Nephron (organoid): Measurements from ENCODE around the gene BTBD2.
A peak's percentile ranks its signal among the peaks of the same experiment; 100 is the strongest.

Experiments used
- H3K27ac Mint-ChIP-seq, 3 experiments: 2 replicates each; pipeline ENCODE4 v1.8.0; 2020; ENCODE audit warnings: mixed read lengths in 3 of 3, mild to moderate bottlenecking in 2 of 3, moderate library complexity in 1 of 3
- H3K27me3 Mint-ChIP-seq: 2 replicates; pipeline ENCODE4 v1.8.0; 2021; ENCODE audit warnings: low read depth, mild to moderate bottlenecking, moderate library complexity, mixed read lengths
- H3K36me3 Mint-ChIP-seq: 2 replicates; pipeline ENCODE4 v1.8.0; 2020; ENCODE audit warnings: low read depth, mixed read lengths
- H3K4me1 Mint-ChIP-seq: 2 replicates; pipeline ENCODE4 v1.8.0; 2020; ENCODE audit warnings: mixed read lengths
- H3K4me3 Mint-ChIP-seq, 3 experiments: 2 replicates each; pipeline ENCODE4 v1.8.0; 2020; ENCODE audit warnings: mild to moderate bottlenecking in 3 of 3, mixed read lengths in 3 of 3, moderate library complexity in 2 of 3
- H3K9me3 Mint-ChIP-seq: 2 replicates; pipeline ENCODE4 v1.8.0; 2020; ENCODE audit warnings: mixed read lengths
- TF ChIP-seq, protein P1 (sequence below), 3 experiments: fragments of 200-600 bp; sonication (generic); IDR thresholded peaks; one replicate each; pipeline ENCODE4 v1.5.0; 2021; ENCODE audit warnings: antibody characterized with exemption in 3 of 3; ENCODE audit not compliant: unreplicated experiment in 3 of 3

Gene BTBD2

GRCh38 chr19:1962674-1963073, 52.8 kb downstream of the BTBD2 start:
- Mint-ChIP-seq H3K27me3 (no peaks in the 10 kb centered on the region), H3K4me3 (no peak overlapping the region), H3K27ac (no peak overlapping the region), H3K9me3 (no peaks in the 10 kb centered on the region), H3K4me1 (peaks cover 12% of the 10 kb centered on the region), H3K36me3 (peaks cover 4% of the 10 kb centered on the region)
- TF ChIP-seq, protein P1, sequence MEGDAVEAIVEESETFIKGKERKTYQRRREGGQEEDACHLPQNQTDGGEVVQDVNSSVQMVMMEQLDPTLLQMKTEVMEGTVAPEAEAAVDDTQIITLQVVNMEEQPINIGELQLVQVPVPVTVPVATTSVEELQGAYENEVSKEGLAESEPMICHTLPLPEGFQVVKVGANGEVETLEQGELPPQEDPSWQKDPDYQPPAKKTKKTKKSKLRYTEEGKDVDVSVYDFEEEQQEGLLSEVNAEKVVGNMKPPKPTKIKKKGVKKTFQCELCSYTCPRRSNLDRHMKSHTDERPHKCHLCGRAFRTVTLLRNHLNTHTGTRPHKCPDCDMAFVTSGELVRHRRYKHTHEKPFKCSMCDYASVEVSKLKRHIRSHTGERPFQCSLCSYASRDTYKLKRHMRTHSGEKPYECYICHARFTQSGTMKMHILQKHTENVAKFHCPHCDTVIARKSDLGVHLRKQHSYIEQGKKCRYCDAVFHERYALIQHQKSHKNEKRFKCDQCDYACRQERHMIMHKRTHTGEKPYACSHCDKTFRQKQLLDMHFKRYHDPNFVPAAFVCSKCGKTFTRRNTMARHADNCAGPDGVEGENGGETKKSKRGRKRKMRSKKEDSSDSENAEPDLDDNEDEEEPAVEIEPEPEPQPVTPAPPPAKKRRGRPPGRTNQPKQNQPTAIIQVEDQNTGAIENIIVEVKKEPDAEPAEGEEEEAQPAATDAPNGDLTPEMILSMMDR (IDR thresholded peaks at IDR 0.05; ENCODE audit: unreplicated experiment in 3 of 3), result no peak

DNA sequence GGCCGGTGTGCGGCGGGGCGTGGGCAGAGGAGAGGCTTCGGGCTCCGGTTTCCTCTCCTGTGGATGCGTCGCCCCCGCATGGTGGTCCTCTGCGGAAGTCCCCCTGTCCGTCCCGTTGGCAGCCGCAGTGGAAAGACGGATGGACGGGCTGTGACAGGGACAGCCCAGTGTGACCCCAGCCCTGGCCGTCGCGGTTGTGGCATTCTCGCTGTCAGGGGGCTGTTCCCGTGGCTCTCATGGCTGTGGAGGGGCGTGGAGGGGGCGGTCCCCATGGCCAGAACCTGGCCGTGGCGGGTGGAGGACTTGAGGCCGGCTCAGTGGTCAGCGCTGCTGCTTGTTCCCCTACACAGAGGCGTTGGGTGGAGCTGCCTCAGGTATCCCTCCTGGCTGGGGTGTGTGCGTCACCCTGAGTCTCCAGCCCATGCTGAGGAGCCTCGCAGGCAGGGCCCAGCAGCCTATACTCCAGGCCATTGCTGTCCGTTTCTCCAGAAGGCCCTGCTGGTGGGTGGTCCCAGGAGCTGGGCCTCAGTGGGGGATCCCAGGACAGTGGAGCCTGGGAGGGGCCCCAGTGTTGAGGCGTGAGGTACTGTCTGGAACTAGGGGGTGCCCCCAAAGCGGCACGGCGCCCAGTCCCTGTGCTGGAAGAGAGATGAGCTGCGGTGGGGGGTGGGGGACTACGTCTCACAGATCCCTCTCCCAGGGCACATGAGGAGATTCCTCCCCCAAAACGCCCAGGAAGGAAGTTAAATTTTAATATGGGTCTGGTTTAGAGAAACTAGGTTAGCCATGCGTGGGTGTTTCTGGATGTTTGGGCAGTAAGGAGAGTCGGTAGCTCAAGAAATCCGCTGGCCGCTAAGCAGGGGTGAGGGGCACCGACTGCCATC, 54.3 kb downstream of the BTBD2 start:
- Mint-ChIP-seq H3K27ac (peak overlapping the region; percentile 86 to 94 (median 92)), H3K4me1 (peaks cover 10% of the 10 kb centered on the region), H3K27me3 (no peaks in the 10 kb centered on the region), H3K4me3 (peak overlapping the region in 1 of 3 experiments; percentile 22), H3K36me3 (peaks cover 4% of the 10 kb centered on the region), H3K9me3 (no peaks in the 10 kb centered on the region)
- TF ChIP-seq, protein P1 (IDR thresholded peaks at IDR 0.05; ENCODE audit: unreplicated experiment in 3 of 3), result no peak

DNA sequence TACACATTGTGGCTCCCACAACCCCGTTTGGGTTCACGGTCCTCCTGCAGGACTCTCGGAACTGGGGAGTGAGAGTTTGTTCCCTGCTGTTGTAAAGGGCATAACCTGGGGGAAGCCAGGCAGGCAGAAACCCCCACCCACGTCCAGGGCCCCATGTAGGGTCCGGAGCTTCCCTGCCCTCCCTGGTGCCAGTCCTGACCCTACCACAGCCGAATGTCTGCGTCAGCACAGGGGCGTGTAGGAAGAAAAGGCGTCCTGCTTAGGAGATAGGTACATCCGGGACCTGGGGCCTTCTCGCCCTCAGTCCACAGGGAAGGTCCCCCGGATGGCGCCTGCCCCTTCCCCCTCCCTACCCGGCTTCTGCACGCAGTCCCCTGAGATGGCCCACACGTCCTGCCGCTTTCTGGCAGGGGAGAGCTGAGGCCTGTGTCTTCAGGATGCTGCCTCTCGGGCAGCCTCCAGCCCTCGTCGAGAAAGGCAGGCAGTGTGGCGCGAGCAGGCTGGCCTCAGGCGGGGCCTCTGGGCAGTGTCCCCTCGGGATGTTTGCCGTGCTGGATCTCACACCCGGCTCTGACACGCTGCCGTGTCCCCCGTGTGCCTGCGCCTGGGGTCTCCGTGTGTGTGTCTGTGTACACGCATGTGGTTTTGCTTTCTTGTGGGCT, 55.5 kb downstream of the BTBD2 start:
- H3K4me3 Mint-ChIP-seq, result no peak overlapping the region
- H3K36me3 Mint-ChIP-seq, result peaks cover 4% of the 10 kb centered on the region
- H3K27me3 Mint-ChIP-seq, result no peaks in the 10 kb centered on the region
- H3K9me3 Mint-ChIP-seq, result no peaks in the 10 kb centered on the region
- H3K27ac Mint-ChIP-seq, result peak overlapping the region in 2 of 3 experiments; percentile 29 to 94
- TF ChIP-seq, protein P1 (IDR thresholded peaks at IDR 0.05; ENCODE audit: unreplicated experiment in 3 of 3), result no peak
- peaks cover 6% of the 10 kb centered on the region for H3K4me1 Mint-ChIP-seq

- H3K4me1 Mint-ChIP-seq, result peaks cover 6% of the 10 kb centered on the region
- H3K27ac Mint-ChIP-seq, result no peak overlapping the region
- no peak overlapping the region for H3K4me3 Mint-ChIP-seq
These were observed 57.8 kb downstream of the BTBD2 start for GRCh38 chr19:1957562-1958248.

GRCh38 chr19:1956868-1957492, 58.5 kb downstream of the BTBD2 start:
- H3K27ac Mint-ChIP-seq, result no peak overlapping the region
- no peaks in the 10 kb centered on the region for H3K36me3 Mint-ChIP-seq
- no peak overlapping the region for H3K4me3 Mint-ChIP-seq
- H3K27me3 Mint-ChIP-seq, result no peaks in the 10 kb centered on the region
- no peaks in the 10 kb centered on the region for H3K9me3 Mint-ChIP-seq
- peaks cover 6% of the 10 kb centered on the region for H3K4me1 Mint-ChIP-seq
- TF ChIP-seq, protein P1 (IDR thresholded peaks at IDR 0.05; ENCODE audit: unreplicated experiment in 3 of 3), result no peak

More at GRCh38 chr19:1957562-1958248, 57.8 kb downstream of the BTBD2 start:
- TF ChIP-seq, protein P1 (IDR thresholded peaks at IDR 0.05; ENCODE audit: unreplicated experiment in 3 of 3), result no peak
- Mint-ChIP-seq H3K9me3 (no peaks in the 10 kb centered on the region), H3K36me3 (peaks cover under 1% of the 10 kb centered on the region), H3K27me3 (no peaks in the 10 kb centered on the region)
